SW480 (cell line): ENCODE data around the gene ADAMTS4.

Experiments
- DNase-seq: peaks from one replicate; pipeline ENCODE4 v3.0.0-alpha.2; 2016; ENCODE audit warnings: low spot score

The ADAMTS4 gene

GRCh38 chr1:161219078-161219892 lies 20.4 kb upstream of the ADAMTS4 start:
- no peak for DNase-seq

- DNase-seq, result no peak
Measured at GRCh38 chr1:161218301-161219077, 19.6 kb upstream of the ADAMTS4 start.

GRCh38 chr1:161217831-161218230 lies 19.0 kb upstream of the ADAMTS4 start:
- no peak for DNase-seq

GRCh38 chr1:161216945-161217712 lies 18.3 kb upstream of the ADAMTS4 start:
- DNase-seq, result no peak

GRCh38 chr1:161215076-161215475 lies 16.2 kb upstream of the ADAMTS4 start, which contains the start of gene FCER1G:
Gene FCER1G (plus strand): TSS chr1:161215295. CDS start chr1:161215322, 27 bp downstream.
- no peak for DNase-seq

GRCh38 chr1:161214369-161214768 lies 15.5 kb upstream of the ADAMTS4 start:
- no peak for DNase-seq

GRCh38 chr1:161209790-161210409 lies 11.0 kb upstream of the ADAMTS4 start:
- peak; percentile 70 for DNase-seq

GRCh38 chr1:161207173-161207572 lies 8.3 kb upstream of the ADAMTS4 start:
- DNase-seq, result no peak

- DNase-seq, result no peak
Measured at GRCh38 chr1:161206411-161207140, 7.7 kb upstream of the ADAMTS4 start.

- DNase-seq, result peak; percentile 99
Measured at GRCh38 chr1:161201836-161202712, 3.2 kb upstream of the ADAMTS4 start, which contains the start of gene NDUFS2. Gene NDUFS2 (plus strand): TSS chr1:161202367. CDS start chr1:161202386, 19 bp downstream.

- no peak for DNase-seq
Measured at GRCh38 chr1:161200992-161201835, 2.4 kb upstream of the ADAMTS4 start.

GRCh38 chr1:161200421-161200991 lies 1.7 kb upstream of the ADAMTS4 start:
- DNase-seq, result no peak

GRCh38 chr1:161199506-161200139 lies 769 bp upstream of the ADAMTS4 start:
- no peak for DNase-seq

- DNase-seq, result no peak
Measured at GRCh38 chr1:161198194-161198896, 509 bp downstream of the ADAMTS4 start.

- no peak for DNase-seq
Measured at GRCh38 chr1:161197560-161198193, 1.2 kb downstream of the ADAMTS4 start.

- no peak for DNase-seq
Measured at GRCh38 chr1:161196521-161197451, 2.1 kb downstream of the ADAMTS4 start.
